Measurements from ENCODE around the gene PRODH2.

The PRODH2 gene

DNA sequence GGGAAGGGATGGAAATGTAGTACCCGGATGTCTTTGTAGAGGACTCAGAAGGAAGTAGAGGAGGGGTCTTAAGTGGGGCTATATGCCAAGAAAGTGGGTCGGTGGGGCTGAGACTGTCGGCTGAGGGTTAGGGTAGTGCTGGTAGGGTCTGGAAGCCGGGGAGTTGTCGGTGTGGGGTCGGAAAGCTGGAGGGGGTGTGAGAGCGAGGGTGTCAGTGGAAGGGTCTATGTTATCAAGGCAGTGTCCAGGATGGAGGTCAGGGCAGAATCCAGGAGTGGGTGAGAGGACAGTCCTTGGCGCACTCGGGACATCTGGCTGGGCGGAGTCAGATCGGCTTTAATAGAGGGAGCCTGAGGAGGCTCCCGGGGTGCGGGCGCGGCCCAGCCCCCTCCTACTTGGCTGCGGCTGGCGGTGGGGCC lies 57.5 kb downstream of the PRODH2 start:
- H3K4me2 ChIP-seq (ENCODE audit: low read length) = no peak overlapping the region
- H3K27ac ChIP-seq (ENCODE audit: low read depth, low read length) = no peak overlapping the region
- TF ChIP-seq, protein P1, sequence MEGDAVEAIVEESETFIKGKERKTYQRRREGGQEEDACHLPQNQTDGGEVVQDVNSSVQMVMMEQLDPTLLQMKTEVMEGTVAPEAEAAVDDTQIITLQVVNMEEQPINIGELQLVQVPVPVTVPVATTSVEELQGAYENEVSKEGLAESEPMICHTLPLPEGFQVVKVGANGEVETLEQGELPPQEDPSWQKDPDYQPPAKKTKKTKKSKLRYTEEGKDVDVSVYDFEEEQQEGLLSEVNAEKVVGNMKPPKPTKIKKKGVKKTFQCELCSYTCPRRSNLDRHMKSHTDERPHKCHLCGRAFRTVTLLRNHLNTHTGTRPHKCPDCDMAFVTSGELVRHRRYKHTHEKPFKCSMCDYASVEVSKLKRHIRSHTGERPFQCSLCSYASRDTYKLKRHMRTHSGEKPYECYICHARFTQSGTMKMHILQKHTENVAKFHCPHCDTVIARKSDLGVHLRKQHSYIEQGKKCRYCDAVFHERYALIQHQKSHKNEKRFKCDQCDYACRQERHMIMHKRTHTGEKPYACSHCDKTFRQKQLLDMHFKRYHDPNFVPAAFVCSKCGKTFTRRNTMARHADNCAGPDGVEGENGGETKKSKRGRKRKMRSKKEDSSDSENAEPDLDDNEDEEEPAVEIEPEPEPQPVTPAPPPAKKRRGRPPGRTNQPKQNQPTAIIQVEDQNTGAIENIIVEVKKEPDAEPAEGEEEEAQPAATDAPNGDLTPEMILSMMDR (IDR thresholded peaks at IDR 0.05; ENCODE audit: low read depth, low read length, poor library complexity, severe bottlenecking) = no peak
- no peak for TF ChIP-seq EZH2phosphoT487 (IDR thresholded peaks at IDR 0.05; ENCODE audit: borderline replicate concordance, low read length)
- no peaks in the 10 kb centered on the region for H3K9me2 ChIP-seq (replicated peaks; ENCODE audit: control insufficient read depth, low read length)
- H3K4me3 ChIP-seq (ENCODE audit: low read length) = no peak overlapping the region
- H3K9me3 ChIP-seq (ENCODE audit: control insufficient read depth, insufficient read depth, low read length) = no peaks in the 10 kb centered on the region
- peaks cover 20% of the 10 kb centered on the region for H3K79me2 ChIP-seq (ENCODE audit: control insufficient read depth, low read length)
- H3K27me3 ChIP-seq (ENCODE audit: control insufficient read depth, low read length) = no peaks in the 10 kb centered on the region
- peaks cover 9% of the 10 kb centered on the region for H3K36me3 ChIP-seq (ENCODE audit: control insufficient read depth, low read length)
- 0 out of 2 replicates have a peak, but pooled peaks cover 4% of the 10 kb centered on the region for H4K20me1 ChIP-seq (ENCODE audit: control insufficient read depth, insufficient read depth, low read depth, low read length)
- no peaks in the 10 kb centered on the region for H3F3A ChIP-seq (ENCODE audit: control insufficient read depth, insufficient read depth)
- peaks cover 24% of the 10 kb centered on the region for H3K4me1 ChIP-seq (ENCODE audit: control insufficient read depth, low read length)

DNA sequence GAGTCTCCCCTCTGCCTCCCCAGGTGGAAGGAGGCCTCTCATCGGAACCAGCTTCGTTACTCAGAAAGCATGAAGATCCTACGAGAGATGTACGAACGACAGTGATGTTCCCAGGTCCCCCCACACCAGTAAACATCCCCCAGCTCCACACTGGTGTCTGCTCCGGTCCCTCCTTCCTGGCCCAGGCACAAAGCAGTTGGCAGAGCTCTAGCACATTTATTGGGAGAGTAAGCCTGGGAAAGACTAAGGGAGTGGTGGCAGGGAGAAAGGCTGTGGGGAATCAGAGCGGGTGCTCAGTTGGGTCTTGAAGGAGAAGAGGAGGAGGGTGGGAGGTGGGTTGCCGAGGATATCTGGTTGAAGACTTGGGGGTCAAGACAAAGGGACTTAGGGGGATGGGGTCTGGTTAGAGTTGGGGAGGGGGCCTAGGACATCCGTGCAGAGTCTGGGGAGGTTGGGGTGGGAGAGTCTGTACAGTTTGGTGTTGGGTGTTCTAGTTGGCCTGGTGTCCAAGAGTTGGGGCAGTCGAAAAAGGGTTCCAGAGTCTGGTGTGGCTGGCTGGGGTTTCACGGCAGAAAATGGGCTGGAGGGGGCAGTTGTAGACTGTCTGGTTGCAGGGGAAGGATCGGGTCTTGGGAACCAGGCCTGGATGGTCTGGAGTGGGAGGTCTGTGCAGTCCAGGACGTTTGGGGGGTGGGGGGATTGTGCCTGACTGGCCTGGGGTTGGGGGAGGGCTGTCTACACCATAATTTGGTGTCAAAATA lies 58.1 kb downstream of the PRODH2 start:
- peaks cover 15% of the 10 kb centered on the region for H3K79me2 ChIP-seq (ENCODE audit: control insufficient read depth, low read length)
- no peaks in the 10 kb centered on the region for H3K9me3 ChIP-seq (ENCODE audit: control insufficient read depth, insufficient read depth, low read length)
- no peaks in the 10 kb centered on the region for H3K9me2 ChIP-seq (replicated peaks; ENCODE audit: control insufficient read depth, low read length)
- no peaks in the 10 kb centered on the region for H3F3A ChIP-seq (ENCODE audit: control insufficient read depth, insufficient read depth)
- H3K4me3 ChIP-seq (ENCODE audit: low read length) = no peak overlapping the region
- no peaks in the 10 kb centered on the region for H3K27me3 ChIP-seq (ENCODE audit: control insufficient read depth, low read length)
- no peak overlapping the region for H3K27ac ChIP-seq (ENCODE audit: low read depth, low read length)
- H3K4me2 ChIP-seq (ENCODE audit: low read length) = no peak overlapping the region
- TF ChIP-seq, protein P1 (IDR thresholded peaks at IDR 0.05; ENCODE audit: low read depth, low read length, poor library complexity, severe bottlenecking) = no peak
- no peak for TF ChIP-seq EZH2phosphoT487 (IDR thresholded peaks at IDR 0.05; ENCODE audit: borderline replicate concordance, low read length)
- 0 out of 2 replicates have a peak, but pooled peaks cover 4% of the 10 kb centered on the region for H4K20me1 ChIP-seq (ENCODE audit: control insufficient read depth, insufficient read depth, low read depth, low read length)
- peaks cover 25% of the 10 kb centered on the region for H3K4me1 ChIP-seq (ENCODE audit: control insufficient read depth, low read length)
- H3K36me3 ChIP-seq (ENCODE audit: control insufficient read depth, low read length) = peaks cover 4% of the 10 kb centered on the region

DNA sequence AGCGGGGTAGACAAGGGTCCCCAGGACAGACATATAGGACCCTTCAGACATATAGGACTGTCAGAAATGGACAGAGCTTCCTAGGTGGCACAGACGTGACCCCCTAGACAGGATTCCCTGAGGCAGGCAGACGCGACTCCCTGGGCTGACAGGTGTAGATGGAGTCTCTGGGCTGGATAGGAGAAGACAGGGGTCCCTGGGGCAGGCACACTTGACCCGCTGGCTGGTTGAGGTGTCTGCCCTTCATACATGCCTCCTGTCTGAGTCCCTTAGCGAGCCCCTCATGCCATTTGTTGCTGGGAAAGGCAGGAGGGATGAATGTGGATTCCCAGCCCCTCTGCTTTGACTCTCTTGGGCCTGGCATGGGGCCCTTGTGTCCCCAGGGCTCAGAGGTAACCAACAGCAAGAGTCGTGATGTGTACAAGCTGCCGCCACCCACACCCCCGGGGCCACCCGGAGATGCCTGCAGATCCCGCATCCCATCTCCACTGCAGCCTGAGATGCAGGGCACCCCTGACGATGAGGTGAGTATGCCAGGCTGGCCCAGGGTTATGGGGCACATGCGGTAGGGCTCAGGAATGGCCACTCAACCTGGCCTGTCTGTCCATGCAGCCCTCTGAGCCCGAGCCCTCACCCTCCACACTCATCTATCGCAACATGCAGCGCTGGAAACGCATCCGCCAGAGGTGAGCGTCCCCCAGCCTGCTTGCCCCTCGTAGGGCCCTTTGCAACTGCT lies 58.8 kb downstream of the PRODH2 start:
- TF ChIP-seq, protein P1 (IDR thresholded peaks at IDR 0.05; ENCODE audit: low read depth, low read length, poor library complexity, severe bottlenecking) = no peak
- no peak for TF ChIP-seq EZH2phosphoT487 (IDR thresholded peaks at IDR 0.05; ENCODE audit: borderline replicate concordance, low read length)
- Histone ChIP-seq H3K9me2 (replicated peaks; ENCODE audit: control insufficient read depth, low read length) (no peaks in the 10 kb centered on the region), H3K4me1 (ENCODE audit: control insufficient read depth, low read length) (peaks cover 22% of the 10 kb centered on the region), H3K36me3 (ENCODE audit: control insufficient read depth, low read length) (no peaks in the 10 kb centered on the region), H4K20me1 (ENCODE audit: control insufficient read depth, insufficient read depth, low read depth, low read length) (no peaks in the 10 kb centered on the region), H3K9me3 (ENCODE audit: control insufficient read depth, insufficient read depth, low read length) (no peaks in the 10 kb centered on the region), H3K27me3 (ENCODE audit: control insufficient read depth, low read length) (no peaks in the 10 kb centered on the region), H3K4me3 (ENCODE audit: low read length) (no peak overlapping the region), H3K79me2 (ENCODE audit: control insufficient read depth, low read length) (peaks cover 11% of the 10 kb centered on the region), H3F3A (ENCODE audit: control insufficient read depth, insufficient read depth) (no peaks in the 10 kb centered on the region), H3K4me2 (ENCODE audit: low read length) (no peak overlapping the region), H3K27ac (ENCODE audit: low read depth, low read length) (no peak overlapping the region)
